GM18867 (cell line): ENCODE data around the gene PPP6R2.
"Not testable (repeated sequence)": the region's sequence is repeated elsewhere in the genome, so short reads cannot be mapped to it uniquely, and the experiment has no call there.

ENCODE experiments used
- ATAC-seq: cut with Tn5 transposase; IDR thresholded peaks from one replicate; pipeline ENCODE4 v1.9.1; 2021; ENCODE audit warnings: mild to moderate bottlenecking, moderate library complexity; ENCODE audit not compliant: unreplicated experiment

The PPP6R2 gene

DNA sequence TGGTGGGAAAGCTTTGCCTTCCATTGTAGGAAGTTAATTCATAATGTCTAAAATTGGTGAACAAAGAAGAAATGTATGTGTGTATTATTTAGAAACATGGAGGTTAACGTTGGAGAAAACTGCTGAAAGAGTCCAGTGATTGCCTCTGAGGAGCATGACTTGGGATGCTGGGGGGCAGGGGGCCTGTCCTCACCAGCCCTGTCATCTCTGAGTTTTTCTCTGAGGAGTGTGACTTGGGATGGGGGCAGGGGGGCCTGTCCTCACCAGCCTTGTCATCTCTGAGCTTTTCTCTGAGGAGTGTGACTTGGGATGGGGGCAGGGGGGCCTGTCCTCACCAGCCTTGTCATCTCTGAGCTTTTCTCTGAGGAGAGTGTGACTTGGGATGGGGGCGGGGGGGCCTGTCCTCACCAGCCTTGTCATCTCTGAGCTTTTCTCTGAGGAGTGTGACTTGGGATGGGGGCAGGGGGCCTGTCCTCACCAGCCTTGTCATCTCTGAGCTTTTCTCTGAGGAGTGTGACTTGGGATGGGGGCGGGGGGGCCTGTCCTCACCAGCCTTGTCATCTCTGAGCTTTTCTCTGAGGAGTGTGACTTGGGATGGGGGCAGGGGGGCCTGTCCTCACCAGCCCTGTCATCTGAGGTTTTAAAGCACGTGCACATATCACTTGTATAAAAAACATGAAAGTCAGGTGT, 54.4 kb downstream of the PPP6R2 start:
- not testable (repeated sequence) for ATAC-seq

DNA sequence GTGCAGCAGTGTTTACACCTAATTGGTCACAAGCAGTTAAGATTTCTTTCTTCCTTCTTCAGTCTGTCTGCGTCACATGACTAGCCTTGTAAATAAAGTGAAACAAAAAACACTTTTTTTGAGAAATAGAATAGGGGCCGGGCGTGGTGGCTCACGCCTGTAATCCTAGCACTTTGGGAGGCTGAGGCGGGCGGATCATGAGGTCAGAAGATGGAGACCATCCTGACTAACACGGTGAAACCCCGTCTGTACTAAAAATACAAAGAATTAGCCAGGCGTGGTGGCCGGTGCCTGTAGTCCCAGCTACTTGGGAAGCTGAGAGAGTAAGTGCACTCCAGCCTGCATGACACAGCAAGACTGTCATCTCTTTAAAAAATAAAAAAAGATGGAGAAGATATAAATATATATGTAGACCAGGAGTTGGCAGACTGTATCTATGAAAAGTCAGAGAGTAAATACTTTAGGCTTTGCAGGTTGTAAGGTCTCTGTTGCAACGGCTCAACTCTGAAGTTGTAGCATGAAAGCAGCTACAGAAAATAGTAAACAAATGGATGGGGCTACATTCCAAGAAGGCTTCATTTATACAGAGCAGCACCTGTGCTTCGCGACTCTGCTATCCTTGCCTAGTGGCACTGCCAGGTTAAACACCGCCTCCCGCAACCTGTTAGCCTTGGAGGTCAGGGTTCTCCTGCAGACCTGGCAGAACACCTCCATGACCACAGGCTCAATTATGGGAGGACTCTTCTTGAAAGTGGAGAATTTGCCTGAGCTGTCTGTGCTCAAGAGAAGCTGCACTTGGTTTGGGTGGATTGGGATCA, 55.9 kb downstream of the PPP6R2 start:
- no peak for ATAC-seq

DNA sequence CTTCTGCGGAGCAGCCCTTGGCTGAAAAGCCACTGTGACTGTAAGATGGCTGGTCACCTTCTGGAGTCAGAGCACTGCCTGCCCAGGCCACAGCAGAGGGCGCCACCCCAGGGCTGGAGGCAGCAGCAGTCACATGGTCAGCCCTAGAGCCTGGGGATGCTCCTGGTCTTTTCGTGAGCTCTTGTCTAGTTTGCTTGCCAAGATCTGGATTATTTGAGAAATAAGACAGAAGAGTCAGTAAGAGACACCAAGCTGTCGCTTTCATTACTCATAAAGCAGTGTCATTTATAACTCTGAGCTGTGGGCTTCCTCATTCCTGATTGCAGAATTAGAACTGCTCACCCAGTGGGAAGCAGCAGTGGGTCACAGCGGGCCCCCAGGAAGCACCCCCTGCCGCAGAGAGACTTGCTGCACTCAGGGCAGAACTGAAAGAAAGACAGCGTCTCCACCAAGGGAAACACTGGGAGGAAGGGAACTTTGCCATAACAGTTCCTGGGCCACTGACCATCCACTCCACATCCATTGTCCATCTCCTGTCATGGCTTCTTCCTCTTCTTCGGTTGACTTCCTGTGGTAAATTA, 56.7 kb downstream of the PPP6R2 start:
- no peak for ATAC-seq

DNA sequence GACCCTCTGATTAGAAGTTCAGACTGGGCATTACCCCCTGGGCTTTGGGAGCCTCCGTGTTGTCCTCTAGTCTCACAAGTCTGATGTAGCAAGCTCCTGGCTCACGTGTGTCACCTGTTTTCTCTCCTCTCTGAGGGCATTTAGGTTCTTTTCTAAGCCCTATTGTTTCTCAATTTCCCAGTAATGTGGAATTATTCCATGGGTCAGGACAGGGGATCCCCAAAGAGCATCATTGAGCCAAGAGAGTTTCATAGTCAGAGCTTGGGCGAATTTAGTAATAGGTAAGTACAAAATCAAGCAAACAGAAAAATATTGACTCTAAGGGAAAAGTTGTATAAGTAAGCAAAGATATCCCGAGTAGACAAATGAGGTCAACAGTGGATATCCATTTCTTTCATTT, 57.3 kb downstream of the PPP6R2 start:
- no peak for ATAC-seq

DNA sequence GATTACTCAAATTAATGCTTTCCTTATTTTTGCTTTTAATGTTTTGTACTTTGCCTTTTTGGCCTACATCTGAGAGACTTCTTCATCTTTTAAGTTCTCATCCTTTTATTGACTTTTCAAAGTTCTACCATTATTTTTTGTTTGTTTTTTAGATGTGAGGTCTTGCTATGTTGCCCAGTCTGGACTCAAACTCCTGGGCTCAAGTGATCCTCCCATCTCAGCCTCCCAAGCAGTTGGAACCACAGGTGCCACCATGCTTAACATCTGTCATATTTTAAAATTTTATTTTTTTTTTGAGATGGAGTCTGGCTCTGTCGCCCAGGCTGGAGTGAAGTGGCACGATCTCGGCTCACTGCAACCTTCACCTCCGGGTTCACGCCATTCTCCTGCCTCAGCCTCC, 57.8 kb downstream of the PPP6R2 start:
- no peak for ATAC-seq

DNA sequence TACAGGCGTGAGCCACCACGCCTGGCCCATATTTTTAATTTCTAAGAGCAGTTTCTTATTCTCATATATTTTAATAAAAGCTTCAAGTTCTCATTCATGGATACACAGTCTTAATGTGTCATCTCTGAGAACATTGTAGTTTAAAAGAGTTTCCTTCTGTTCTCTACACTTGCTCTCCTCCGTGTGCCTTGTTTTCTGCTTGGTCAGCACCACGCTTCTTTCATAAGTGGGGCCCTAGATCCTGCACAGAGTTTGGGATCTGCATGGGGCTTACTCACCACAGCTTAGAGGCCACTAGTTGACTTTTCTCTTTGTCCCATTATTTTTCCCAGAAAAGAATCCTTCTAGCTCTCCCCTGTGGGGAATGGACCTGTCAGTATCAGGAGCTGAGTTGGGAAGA, 58.8 kb downstream of the PPP6R2 start:
- no peak for ATAC-seq

DNA sequence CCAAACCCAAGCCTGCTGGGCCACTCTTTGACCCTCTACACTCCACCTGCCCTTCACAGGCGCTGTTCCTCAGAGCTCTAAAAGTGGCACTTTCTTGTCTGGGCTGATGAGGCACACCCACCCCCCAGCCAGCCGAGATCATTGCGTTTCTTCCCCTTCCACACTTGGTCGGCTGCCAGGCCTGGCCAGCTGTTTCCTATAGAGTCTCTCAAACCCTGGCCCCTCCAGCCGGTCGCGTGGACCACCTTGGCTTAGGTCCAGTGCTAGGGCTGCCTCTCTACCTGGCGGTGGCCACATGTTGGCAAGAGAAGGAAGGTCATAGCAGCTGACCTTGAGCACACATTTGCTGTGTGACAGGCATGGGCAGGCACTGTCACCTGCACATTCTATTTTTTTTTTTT, 60.6 kb downstream of the PPP6R2 start:
- no peak for ATAC-seq

DNA sequence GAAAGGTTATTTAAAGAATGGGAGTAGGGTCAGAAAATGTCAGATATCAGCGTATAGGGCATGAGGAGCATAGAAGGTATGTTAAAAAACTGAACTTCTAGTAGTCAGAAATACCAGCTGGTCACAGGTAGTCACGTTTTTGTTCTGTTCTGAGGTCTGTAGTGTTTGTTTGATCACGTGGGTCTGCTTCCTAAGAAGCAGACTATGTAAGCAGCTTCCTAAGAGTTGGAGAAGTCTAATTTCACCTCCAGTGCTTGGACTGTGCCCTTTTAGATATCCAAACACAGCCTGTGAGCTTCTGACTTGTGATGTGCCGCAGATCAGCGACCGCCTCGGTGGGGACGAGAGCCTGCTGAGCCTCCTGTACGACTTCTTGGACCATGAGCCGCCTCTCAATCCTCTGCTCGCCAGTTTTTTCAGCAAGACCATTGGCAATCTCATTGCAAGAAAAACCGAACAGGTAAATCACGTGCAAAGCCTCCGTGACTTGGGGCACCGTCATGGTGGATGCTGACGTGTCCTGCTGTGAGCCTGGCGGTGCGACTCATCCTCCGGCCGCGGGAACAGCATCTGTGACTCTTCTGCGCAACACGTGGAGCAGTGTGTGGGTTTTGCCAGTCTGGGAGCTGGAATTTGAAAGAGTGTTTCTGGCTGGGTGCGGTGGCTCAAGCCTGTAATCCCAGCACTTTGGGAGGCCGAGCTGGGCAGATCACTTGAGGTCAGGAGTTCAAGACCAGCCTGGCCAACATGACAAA, 63.5 kb downstream of the PPP6R2 start:
- ATAC-seq, result no peak

DNA sequence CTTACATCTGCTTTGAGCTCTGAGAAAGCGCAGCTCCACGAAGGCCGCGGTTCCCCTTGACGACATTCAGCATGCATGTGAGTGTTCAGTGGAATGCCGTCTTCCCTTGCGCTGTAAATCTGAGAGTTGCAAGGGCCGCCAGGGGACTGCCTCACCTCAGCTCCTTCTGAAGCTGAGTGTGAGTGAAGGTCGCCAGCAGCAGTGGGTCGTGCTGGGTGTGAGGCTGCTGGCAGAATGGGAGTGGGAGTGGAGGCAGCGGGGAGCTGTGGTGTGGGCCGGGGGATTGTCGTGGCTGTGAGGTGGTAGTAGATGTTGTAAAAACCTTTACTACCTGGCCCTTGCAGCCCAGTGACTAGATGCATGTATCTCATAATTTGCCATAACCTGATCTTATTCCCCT, 65.2 kb downstream of the PPP6R2 start:
- no peak for ATAC-seq

DNA sequence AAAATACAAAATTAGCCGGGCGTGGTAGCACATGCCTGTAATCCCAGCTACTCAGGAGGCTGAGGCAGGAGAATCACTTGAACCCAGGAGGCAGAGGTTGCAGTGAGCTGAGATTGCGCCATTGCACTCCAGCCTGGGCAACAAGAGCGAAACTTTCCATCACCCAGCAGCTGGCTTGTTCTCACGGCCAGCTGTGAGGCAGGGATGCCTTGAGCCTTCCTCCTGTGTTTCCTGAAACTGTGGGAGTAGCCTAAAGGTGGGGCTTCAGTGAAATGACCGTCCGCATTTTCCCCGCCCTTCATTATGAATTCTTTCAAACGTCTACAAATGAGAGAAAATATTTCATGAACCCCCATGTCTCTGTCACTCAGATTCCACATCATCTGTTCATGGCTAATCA, 65.8 kb downstream of the PPP6R2 start:
- ATAC-seq, result not testable (repeated sequence)

DNA sequence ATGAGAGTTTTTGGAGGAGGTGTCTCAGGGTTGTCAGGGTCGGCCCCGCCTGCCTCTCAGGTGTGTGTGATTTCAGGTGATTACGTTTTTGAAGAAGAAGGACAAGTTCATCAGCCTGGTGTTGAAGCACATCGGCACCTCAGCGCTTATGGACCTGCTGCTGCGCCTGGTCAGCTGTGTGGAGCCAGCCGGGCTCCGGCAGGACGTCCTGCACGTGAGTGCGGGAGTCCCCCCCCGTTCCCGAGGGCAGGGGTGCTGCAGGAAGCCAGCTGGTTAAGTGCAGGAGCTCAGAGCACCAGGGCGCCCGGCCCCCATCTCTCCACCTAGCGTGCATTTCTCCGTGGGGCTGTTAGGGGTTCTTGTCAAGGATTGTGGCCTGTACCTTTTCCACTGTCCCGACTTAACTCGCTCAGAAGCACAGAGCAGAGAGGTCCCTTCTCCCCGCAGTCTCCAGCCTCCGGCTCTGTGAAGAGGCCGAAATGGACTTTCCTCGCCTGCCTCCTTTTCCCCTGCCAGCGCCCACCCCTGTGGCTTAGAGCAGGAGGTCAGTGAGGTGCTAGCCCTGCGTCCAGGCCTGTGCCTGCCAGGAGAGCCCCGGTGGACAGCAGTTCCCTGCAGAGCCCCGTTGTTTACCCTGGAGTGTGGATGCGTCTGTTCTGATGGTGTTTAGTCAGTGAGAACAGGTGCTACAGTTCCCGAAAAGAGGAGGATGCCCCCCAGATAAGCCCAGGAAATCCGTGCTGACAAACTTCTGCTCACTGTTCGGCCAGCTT, 71.5 kb downstream of the PPP6R2 start:
- no peak for ATAC-seq

DNA sequence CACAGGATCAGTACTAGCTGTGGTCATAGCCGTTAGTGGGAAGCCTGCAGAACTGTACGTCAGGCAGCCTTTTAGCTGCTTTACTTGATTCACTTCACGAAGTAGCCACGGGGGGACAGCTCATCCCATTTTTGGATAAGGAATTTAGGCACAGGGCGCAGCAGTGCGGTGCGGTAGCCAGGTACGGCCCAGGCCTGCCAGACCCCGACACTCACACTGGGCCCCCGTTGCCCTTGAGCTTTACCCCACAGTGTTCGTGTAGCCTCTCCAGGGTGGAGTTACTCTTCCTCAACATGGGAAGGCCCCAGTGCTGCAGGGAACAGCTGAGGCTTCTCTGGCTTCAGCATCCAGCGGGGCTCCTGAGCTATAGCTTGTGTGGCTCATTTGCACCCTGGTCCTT, 72.3 kb downstream of the PPP6R2 start:
- no peak for ATAC-seq

DNA sequence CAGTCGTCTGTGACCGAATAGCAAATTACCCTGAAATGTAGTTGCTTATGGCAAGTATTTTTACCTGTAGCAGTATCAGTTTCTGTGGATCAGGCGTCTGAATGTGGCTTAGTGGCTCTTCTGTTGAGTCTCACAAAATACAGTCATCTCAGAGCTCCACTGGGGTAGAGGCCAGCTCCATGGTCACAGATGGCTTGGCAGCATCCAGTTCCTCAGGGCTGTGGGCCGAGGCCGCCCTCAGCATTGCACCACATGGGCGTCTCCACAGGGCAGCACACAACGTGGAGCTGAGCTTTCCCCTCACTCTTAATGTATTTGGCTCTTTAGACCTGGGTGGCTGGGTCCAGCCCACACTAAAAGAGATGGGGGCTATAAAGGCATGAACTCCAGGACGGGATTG, 73.9 kb downstream of the PPP6R2 start:
- no peak for ATAC-seq

DNA sequence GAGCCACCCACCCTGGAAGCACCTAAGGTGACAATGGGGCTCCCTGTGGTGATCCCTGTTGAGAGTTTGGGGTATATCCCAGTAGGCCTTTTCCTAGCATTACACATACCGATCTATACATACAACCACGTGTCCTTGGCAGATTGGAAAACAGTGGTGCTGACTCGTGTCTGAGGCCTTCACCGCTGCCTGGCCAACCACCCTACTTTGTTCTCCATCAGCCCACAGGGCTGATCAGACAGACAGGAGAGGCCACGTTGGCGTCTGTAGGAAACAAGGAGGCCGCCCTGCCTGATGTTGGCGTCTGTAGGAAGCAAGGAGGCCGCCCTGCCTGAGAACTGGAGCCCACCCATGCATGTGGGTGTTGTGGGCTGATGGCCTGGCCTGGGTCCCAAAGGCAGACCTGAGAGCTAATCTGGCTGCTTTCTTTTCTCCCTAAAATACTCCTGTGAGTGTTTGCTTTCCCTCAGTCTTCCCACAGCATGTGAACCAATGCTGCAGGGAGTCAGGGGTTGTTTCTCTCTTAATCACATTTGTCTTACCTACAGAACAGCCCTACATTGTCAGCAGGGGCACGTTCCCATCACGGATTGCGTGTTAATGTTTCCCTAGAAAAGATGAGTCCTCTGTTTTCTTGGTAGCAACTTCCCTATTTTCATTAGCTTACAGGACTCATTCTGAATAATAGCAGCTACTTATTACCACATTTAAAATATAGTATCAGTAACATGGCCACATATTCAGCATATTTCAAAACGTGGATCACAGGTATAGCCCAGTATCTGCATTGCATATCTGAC, 74.5 kb downstream of the PPP6R2 start:
- no peak for ATAC-seq

DNA sequence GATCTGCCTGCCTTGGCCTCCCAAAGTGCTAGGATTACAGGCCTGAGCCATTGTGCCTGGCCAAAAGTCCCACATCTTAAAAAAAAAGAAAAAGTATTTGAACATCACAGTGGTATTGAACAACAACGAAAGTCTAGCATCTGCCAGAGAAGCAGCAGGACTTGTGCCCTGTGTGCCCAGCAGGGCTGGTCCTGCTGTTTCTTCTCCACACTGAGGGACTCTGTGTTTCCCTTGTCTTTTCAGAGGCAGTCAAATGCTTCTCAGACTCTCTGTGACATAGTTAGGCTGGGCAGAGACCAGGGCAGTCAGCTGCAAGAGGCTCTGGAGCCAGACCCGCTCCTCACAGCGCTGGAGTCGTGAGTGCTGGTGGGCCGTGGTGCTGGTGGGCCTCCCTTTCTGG, 75.5 kb downstream of the PPP6R2 start:
- no peak for ATAC-seq

DNA sequence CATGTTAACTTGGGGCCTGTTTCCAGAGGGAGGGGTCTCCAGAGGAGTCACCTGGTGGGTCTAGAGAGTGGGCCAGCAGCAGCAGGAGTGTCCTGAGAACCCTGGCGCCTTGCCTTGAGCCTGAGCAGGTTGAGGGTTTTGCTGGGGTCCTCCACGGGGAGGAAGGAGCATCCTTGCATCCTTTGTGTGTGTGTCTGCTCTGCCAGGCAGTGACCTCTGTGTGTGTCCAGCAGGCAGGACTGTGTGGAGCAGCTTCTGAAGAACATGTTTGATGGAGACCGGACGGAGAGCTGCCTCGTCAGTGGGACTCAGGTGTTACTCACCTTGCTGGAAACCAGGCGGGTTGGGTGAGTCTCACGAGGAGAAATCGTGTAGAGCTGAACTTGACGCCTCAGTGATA, 76.0 kb downstream of the PPP6R2 start:
- ATAC-seq, result no peak

DNA sequence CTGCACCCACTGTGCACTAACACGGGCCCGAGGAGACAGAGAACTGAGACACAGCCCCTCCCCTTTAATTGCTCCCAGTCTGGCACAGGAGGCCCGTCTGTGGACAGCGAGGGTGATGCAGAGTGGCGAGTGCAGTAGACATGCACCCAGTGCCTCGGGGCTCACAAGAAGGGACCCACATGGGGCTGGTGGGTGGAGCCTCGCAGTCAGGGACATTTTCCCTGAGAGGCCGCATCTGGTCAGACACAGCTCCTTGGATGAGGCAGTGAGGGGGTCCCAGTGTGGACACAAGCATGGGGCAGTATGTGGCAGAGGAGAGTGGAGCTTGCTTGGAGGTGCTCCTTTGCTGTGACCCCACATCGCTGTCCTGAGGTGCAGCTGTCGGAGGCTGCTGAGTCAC, 76.9 kb downstream of the PPP6R2 start:
- no peak for ATAC-seq

DNA sequence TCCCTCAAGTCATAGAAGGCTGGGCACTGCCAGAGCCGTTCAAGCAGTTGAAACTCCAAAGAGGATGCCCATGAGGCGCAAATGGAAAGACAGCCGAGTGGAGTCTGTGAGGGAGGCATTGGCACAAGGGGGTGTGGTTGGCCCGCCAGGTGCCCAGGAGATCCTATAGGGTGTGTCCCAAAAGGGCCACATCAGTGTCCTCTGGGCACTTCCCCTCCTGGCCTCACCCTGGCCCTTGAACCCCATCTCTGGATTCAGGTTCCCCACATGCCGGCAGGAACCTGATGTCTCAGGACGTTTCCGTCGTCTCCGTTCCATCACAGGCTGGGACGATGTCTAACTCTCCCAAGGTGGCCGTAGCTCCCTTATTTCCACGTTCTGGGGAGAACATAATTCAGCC, 77.5 kb downstream of the PPP6R2 start:
- ATAC-seq, result no peak

DNA sequence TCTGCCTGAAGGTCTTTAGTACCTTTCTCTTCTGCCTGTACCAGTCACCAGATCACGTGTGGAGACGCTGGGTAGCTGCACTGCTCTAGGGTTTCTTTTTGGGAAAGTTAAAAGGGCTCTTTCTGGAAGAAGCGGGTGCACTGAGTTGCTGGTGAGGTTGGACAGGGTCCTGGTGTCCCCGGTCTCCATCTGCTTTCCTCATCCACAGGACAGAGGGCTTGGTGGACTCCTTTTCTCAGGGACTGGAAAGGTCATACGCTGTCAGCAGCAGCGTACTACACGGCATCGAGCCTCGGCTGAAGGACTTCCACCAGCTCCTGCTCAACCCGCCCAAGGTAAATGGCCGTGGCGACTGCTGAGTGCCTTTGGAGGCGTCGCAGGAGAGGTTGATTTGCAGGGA, 78.9 kb downstream of the PPP6R2 start:
- no peak for ATAC-seq
